Loucy (cell line): ENCODE measurements around the gene MAN1A2.

ENCODE experiments used
- H2AFZ ChIP-seq: fragments of 200-600 bp; sonication (generic); 2 replicates; pipeline ENCODE4 v1.6.0; 2016; ENCODE audit warnings: antibody characterized with exemption, mild to moderate bottlenecking, low read length, moderate library complexity
- H3F3A ChIP-seq: fragments of 200-600 bp; 2 replicates; pipeline ENCODE4 v1.6.0; 2016; ENCODE audit warnings: antibody characterized with exemption, low read depth, mild to moderate bottlenecking
- H3K27me3 ChIP-seq: fragments of 200-600 bp; sonication (generic); 2 replicates; pipeline ENCODE4 v1.6.1; 2014; ENCODE audit warnings: low read length, mild to moderate bottlenecking; ENCODE audit not compliant: insufficient read depth, poor library complexity, severe bottlenecking
- H3K36me3 ChIP-seq: fragments of 200-600 bp; sonication (generic); 2 replicates; pipeline ENCODE4 v1.6.1; 2016; ENCODE audit warnings: low read length; ENCODE audit not compliant: insufficient read depth
- H3K4me1 ChIP-seq: fragments of 200-600 bp; sonication (generic); 2 replicates; pipeline ENCODE4 v1.5.1; 2014; ENCODE audit warnings: low read length, mild to moderate bottlenecking; ENCODE audit not compliant: insufficient read depth, poor library complexity, severe bottlenecking
- H3K4me2 ChIP-seq: fragments of 200-600 bp; sonication (generic); 2 replicates; pipeline ENCODE4 v1.6.0; 2014; ENCODE audit warnings: antibody characterized with exemption, low read length, low read depth, mild to moderate bottlenecking; ENCODE audit not compliant: poor library complexity, severe bottlenecking
- H3K4me3 ChIP-seq: fragments of 200-600 bp; sonication (generic); 2 replicates; pipeline ENCODE4 v1.5.1; 2014; ENCODE audit warnings: low read length, mild to moderate bottlenecking, mixed read lengths; ENCODE audit not compliant: poor library complexity, severe bottlenecking
- H3K79me2 ChIP-seq: fragments of 200-600 bp; sonication (generic); 2 replicates; pipeline ENCODE4 v1.6.1; 2014; ENCODE audit warnings: low read length; ENCODE audit not compliant: insufficient read depth
- H3K9ac ChIP-seq: fragments of 200-600 bp; sonication (generic); 2 replicates; pipeline ENCODE4 v1.6.0; 2014; ENCODE audit warnings: mild to moderate bottlenecking, low read depth, low read length, moderate library complexity; ENCODE audit not compliant: poor library complexity, severe bottlenecking
- H3K9me2 ChIP-seq: fragments of 200-600 bp; sonication (generic); replicated peaks from 2 replicates; pipeline ENCODE4 v1.6.1; 2016; ENCODE audit warnings: low read depth, low read length, mixed read lengths
- H3K9me3 ChIP-seq: fragments of 200-600 bp; sonication (generic); 2 replicates; pipeline ENCODE4 v1.6.1; 2014; ENCODE audit warnings: mild to moderate bottlenecking, antibody characterized with exemption, low read length, low read depth; ENCODE audit not compliant: insufficient read depth
- H4K20me1 ChIP-seq: fragments of 200-600 bp; sonication (generic); 2 replicates; pipeline ENCODE4 v1.6.0; 2014; ENCODE audit warnings: antibody characterized with exemption, low read length, mild to moderate bottlenecking; ENCODE audit not compliant: insufficient read depth, poor library complexity, severe bottlenecking
- EZH2phosphoT487 ChIP-seq: fragments of 200-600 bp; IDR thresholded peaks from 2 replicates; pipeline ENCODE4 v1.6.1; 2018; ENCODE audit warnings: antibody characterized with exemption, mild to moderate bottlenecking, moderate library complexity, borderline replicate concordance
- TF ChIP-seq, protein P1 (sequence below): fragments of 200-600 bp; sonication (generic); conservative IDR thresholded peaks from 2 replicates; pipeline ENCODE4 v1.5.1; 2014; ENCODE audit warnings: mild to moderate bottlenecking, antibody characterized with exemption, low read length

The MAN1A2 gene

DNA sequence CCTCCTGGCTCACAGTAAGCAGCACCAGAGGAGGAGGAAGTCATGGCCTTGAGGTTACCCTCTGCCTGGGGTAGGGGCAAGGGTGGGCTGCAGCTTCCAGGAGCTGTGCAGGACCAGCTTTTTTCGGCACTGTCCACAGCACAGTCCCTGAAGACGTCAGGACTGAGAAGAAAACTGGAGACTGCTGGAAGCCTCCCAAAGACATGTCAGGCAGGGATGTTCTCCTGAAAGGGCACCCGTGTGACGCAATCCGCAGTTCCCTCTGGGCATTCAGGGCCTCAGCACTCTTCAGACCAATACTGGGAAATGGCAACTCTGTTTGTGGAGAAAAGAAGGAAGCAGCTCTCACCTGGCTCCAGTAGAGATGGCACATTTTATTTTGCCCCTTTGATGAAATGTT, 173.8 kb downstream of the MAN1A2 start:
- Histone ChIP-seq H3K79me2 (no peaks in the 10 kb centered on the region), H2AFZ (no peak overlapping the region)

DNA sequence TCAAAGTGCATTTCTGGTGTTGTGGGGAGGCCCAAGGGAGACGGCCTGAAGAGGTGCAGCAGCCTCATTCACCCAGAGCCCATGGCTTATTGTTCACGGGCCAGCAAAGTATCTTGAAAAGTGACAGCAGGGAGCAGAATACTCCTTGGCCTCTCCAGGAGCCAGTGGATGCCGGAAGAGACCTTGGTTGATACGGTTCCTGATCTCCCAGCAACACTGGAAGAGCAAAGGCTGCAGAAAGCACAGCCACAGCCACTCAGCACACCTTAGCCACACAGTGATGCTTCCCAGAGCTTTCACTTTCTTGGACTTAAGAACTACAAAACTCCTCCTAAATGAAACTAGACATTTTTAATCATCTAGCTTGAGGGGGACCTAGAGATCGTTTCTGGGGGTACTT, 174.3 kb downstream of the MAN1A2 start:
- Histone ChIP-seq H3K4me1 (no peaks in the 10 kb centered on the region), H3K4me2 (no peak overlapping the region), H2AFZ (no peak overlapping the region), H3F3A (no peaks in the 10 kb centered on the region), H3K9ac (no peak overlapping the region), H3K9me3 (no peaks in the 10 kb centered on the region), H3K79me2 (no peaks in the 10 kb centered on the region), H3K36me3 (no peaks in the 10 kb centered on the region), H4K20me1 (no peaks in the 10 kb centered on the region), H3K4me3 (no peak overlapping the region), H3K27me3 (no peaks in the 10 kb centered on the region), H3K9me2 (no peaks in the 10 kb centered on the region)
- no peak for TF ChIP-seq EZH2phosphoT487
- TF ChIP-seq, protein P1, sequence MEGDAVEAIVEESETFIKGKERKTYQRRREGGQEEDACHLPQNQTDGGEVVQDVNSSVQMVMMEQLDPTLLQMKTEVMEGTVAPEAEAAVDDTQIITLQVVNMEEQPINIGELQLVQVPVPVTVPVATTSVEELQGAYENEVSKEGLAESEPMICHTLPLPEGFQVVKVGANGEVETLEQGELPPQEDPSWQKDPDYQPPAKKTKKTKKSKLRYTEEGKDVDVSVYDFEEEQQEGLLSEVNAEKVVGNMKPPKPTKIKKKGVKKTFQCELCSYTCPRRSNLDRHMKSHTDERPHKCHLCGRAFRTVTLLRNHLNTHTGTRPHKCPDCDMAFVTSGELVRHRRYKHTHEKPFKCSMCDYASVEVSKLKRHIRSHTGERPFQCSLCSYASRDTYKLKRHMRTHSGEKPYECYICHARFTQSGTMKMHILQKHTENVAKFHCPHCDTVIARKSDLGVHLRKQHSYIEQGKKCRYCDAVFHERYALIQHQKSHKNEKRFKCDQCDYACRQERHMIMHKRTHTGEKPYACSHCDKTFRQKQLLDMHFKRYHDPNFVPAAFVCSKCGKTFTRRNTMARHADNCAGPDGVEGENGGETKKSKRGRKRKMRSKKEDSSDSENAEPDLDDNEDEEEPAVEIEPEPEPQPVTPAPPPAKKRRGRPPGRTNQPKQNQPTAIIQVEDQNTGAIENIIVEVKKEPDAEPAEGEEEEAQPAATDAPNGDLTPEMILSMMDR: no peak

More for the DNA sequence above, 173.8 kb downstream of the MAN1A2 start:
- Histone ChIP-seq H3K9me2 (no peaks in the 10 kb centered on the region), H4K20me1 (no peaks in the 10 kb centered on the region), H3K36me3 (no peaks in the 10 kb centered on the region), H3K4me1 (no peaks in the 10 kb centered on the region), H3K27me3 (no peaks in the 10 kb centered on the region), H3K9me3 (no peaks in the 10 kb centered on the region), H3F3A (no peaks in the 10 kb centered on the region), H3K9ac (no peak overlapping the region), H3K4me3 (no peak overlapping the region), H3K4me2 (no peak overlapping the region)
- TF ChIP-seq EZH2phosphoT487: no peak
- TF ChIP-seq, protein P1: no peak

DNA sequence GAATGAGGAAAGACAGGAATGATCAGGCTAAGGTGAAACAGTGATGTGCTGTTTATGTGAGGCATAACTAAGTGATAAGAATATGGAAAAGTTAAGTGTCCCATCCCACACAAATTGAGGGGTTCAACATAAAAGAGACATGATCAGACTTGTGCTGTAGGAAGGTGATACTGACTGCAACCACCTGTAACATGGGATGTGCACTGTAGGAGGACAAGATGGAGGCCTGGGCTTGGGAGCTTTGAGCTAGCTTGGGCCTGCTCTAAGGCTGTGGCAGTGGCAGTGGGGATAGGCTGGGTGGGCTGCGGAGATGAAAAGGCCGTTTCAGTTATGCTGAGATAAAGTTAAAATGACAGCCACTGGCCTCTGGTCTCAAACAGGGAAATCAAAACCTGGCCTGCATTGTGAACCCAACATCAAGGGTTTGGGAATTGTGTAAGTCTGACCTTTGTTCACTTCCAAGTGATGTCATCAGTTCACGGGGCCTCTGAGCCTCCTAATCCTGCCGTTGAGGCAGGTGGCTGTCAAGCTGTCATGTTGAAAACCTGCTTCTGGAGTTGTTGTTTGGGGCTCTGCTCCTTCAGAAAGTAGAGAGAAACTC, 177.4 kb downstream of the MAN1A2 start:
- TF ChIP-seq EZH2phosphoT487: no peak
- TF ChIP-seq, protein P1: no peak
- no peaks in the 10 kb centered on the region for H3K9me3 ChIP-seq
- H3K4me1 ChIP-seq: no peaks in the 10 kb centered on the region
- no peak overlapping the region for H3K4me3 ChIP-seq
- H4K20me1 ChIP-seq: no peaks in the 10 kb centered on the region
- no peaks in the 10 kb centered on the region for H3F3A ChIP-seq
- H3K4me2 ChIP-seq: no peak overlapping the region
- no peaks in the 10 kb centered on the region for H3K79me2 ChIP-seq
- H3K9me2 ChIP-seq: no peaks in the 10 kb centered on the region
- no peak overlapping the region for H2AFZ ChIP-seq
- H3K36me3 ChIP-seq: no peaks in the 10 kb centered on the region
- no peaks in the 10 kb centered on the region for H3K27me3 ChIP-seq
- H3K9ac ChIP-seq: no peak overlapping the region
